IMR-90 (cell line): ENCODE results near the gene CST9L. TPM values are rescaled to one million over a fixed set of nuclear protein-coding genes. Genes with fewer than 3 reads are reported as not detected.

Experiments used
- ATAC-seq: fragments of 200-7000 bp; cut with Tn5 transposase; 2 replicates; pipeline ENCODE4 v1.9.1; 2020; ENCODE audit warnings: low read depth, mild to moderate bottlenecking, moderate library complexity
- BruUV-seq: library from RNA; stranded (reverse); fragments of 400-500 nt; replicated peaks from 2 replicates; lab custom pipeline; 2021; lab: Mats Ljungman, UMichigan
- CTCF ChIA-PET: fragments of 300-600 bp; formaldehyde crosslinking; extraction: SDS; loops from one replicate; lab custom pipeline; 2021; ENCODE audit warnings: antibody characterized with exemption; lab: Yijun Ruan, JAX
- POLR2A ChIA-PET: fragments of 300-600 bp; sonication (Branson Sonifier 250); formaldehyde crosslinking; loops from one replicate; lab custom pipeline; 2022; ENCODE audit warnings: antibody characterized with exemption; ENCODE audit not compliant: unreplicated experiment; lab: Charles Lee
- DNase-seq: peaks from one replicate; pipeline ENCODE4 v3.0.0; 2013
- H2AFZ ChIP-seq: replicated peaks from 2 replicates; pipeline ENCODE3; 2013; ENCODE audit warnings: low read length, mild to moderate bottlenecking; ENCODE audit not compliant: poor library complexity
- H2AK5ac ChIP-seq: 2 replicates; pipeline ENCODE4 v1.6.1; 2013; ENCODE audit warnings: low read depth, low read length, inconsistent platforms
- H2AK9ac ChIP-seq: replicated peaks from 2 replicates; pipeline ENCODE3; 2013; ENCODE audit warnings: mild to moderate bottlenecking, low read depth, low read length, moderate library complexity; ENCODE audit not compliant: poor library complexity
- H2BK120ac ChIP-seq: 2 replicates; pipeline ENCODE4 v1.6.1; 2013; ENCODE audit warnings: low read depth, low read length, inconsistent platforms
- H2BK15ac ChIP-seq: 3 replicates; pipeline ENCODE4 v1.6.1; 2013; ENCODE audit warnings: low read depth, low read length, inconsistent platforms
- H2BK20ac ChIP-seq: 2 replicates; pipeline ENCODE4 v1.6.1; 2013; ENCODE audit warnings: low read depth, mild to moderate bottlenecking, inconsistent platforms, low read length, moderate library complexity
- H2BK5ac ChIP-seq: 2 replicates; pipeline ENCODE4 v1.6.1; 2013; ENCODE audit warnings: mild to moderate bottlenecking, low read depth, low read length, inconsistent platforms; ENCODE audit not compliant: poor library complexity, severe bottlenecking
- H3K14ac ChIP-seq: replicated peaks from 2 replicates; pipeline ENCODE4 v1.6.1; 2013; ENCODE audit warnings: low read depth, low read length, inconsistent platforms
- H3K18ac ChIP-seq: 2 replicates; pipeline ENCODE4 v1.6.1; 2013; ENCODE audit warnings: low read depth, low read length, control low read depth
- H3K23ac ChIP-seq: 2 replicates; pipeline ENCODE4 v1.6.1; 2013; ENCODE audit warnings: low read depth, low read length, inconsistent platforms
- H3K27ac ChIP-seq: 2 replicates; pipeline ENCODE4 v1.5.1; 2013; ENCODE audit warnings: mild to moderate bottlenecking, control low read depth, low read length; ENCODE audit not compliant: insufficient read depth
- H3K27me3 ChIP-seq: 2 replicates; pipeline ENCODE4 v1.6.1; 2013; ENCODE audit warnings: low read length; ENCODE audit not compliant: control insufficient read depth, insufficient read depth
- H3K36me3 ChIP-seq: 2 replicates; pipeline ENCODE4 v1.6.1; 2013; ENCODE audit warnings: low read length, mixed read lengths; ENCODE audit not compliant: control insufficient read depth, insufficient read depth
- H3K4ac ChIP-seq: 2 replicates; pipeline ENCODE4 v1.6.1; 2013; ENCODE audit warnings: low read depth, low read length, inconsistent platforms
- H3K4me1 ChIP-seq: 2 replicates; pipeline ENCODE4 v1.6.1; 2013; ENCODE audit warnings: low read length, mixed read lengths; ENCODE audit not compliant: control insufficient read depth, insufficient read depth
- H3K4me2 ChIP-seq: 2 replicates; pipeline ENCODE4 v1.6.1; 2013; ENCODE audit warnings: low read depth, mild to moderate bottlenecking, control low read depth, low read length, moderate library complexity
- H3K4me3 ChIP-seq: 2 replicates; pipeline ENCODE4 v1.5.1; 2013; ENCODE audit warnings: low read depth, mild to moderate bottlenecking, control low read depth, low read length, moderate library complexity; ENCODE audit not compliant: insufficient read depth
- H3K56ac ChIP-seq: 2 replicates; pipeline ENCODE4 v1.6.1; 2013; ENCODE audit warnings: low read length, inconsistent platforms; ENCODE audit not compliant: insufficient read depth; ENCODE audit errors: extremely low read depth
- H3K79me1 ChIP-seq, 2 experiments: 2 replicates each; pipeline ENCODE4 v1.6.1; 2013; ENCODE audit warnings: low read length in 2 of 2, inconsistent platforms in 1 of 2, low read depth in 1 of 2
- H3K9ac ChIP-seq: 2 replicates; pipeline ENCODE4 v1.6.1; 2013; ENCODE audit warnings: low read depth, low read length, control low read depth
- H3K9me1 ChIP-seq: 2 replicates; pipeline ENCODE4 v1.6.1; 2013; ENCODE audit warnings: low read length, inconsistent platforms; ENCODE audit not compliant: insufficient read depth
- H3K9me3 ChIP-seq: 2 replicates; pipeline ENCODE4 v1.6.1; 2013; ENCODE audit warnings: low read length; ENCODE audit not compliant: control insufficient read depth, insufficient read depth
- H4K20me1 ChIP-seq: 2 replicates; pipeline ENCODE4 v1.6.1; 2013; ENCODE audit warnings: low read length, inconsistent platforms; ENCODE audit not compliant: insufficient read depth
- H4K5ac ChIP-seq: 2 replicates; pipeline ENCODE4 v1.6.1; 2013; ENCODE audit warnings: mild to moderate bottlenecking, low read depth, low read length, control low read depth
- H4K8ac ChIP-seq, 2 experiments: 2 replicates each; pipeline ENCODE4 v1.6.1; 2013; ENCODE audit warnings: low read depth in 2 of 2, low read length in 2 of 2, control low read depth in 1 of 2, inconsistent platforms in 1 of 2
- H4K91ac ChIP-seq: 2 replicates; pipeline ENCODE4 v1.6.1; 2013; ENCODE audit warnings: low read depth, low read length, inconsistent platforms; ENCODE audit not compliant: insufficient read depth
- FOS ChIP-seq: fragments of 150-350 bp; IDR thresholded peaks from 2 replicates; pipeline ENCODE4 v1.6.1; 2016; ENCODE audit warnings: low read depth, low read length
- POLR2A ChIP-seq: IDR thresholded peaks from 2 replicates; pipeline ENCODE4 v1.6.1; 2012; ENCODE audit warnings: mild to moderate bottlenecking, low read depth, low read length
- RFX5 ChIP-seq: IDR thresholded peaks from 2 replicates; pipeline ENCODE4 v1.8.0; 2012; ENCODE audit warnings: low read depth, mild to moderate bottlenecking, low read length, moderate library complexity
- SMC3 ChIP-seq: fragments of 150-350 bp; IDR thresholded peaks from 2 replicates; pipeline ENCODE4 v1.6.1; 2016; ENCODE audit warnings: low read depth, mild to moderate bottlenecking, antibody characterized with exemption, low read length, moderate library complexity
- WGBS, 2 experiments: methylation state at CpG; one replicate each; pipeline versions ENCODE4 v1.1.5 to v1.1.7; 2013; ENCODE audit warnings: missing lambda C conversion rate in 2 of 2; ENCODE audit not compliant: insufficient read length in 1 of 2; ENCODE audit errors: extremely low coverage in 2 of 2; 5-methylcytosine and 5-hydroxymethylcytosine counted together
- dilution Hi-C: fragments of 300-500 bp; cut with HindIII; formaldehyde crosslinking; loops from one replicate; pipeline ENCODE4 v1.14.3; 2018; ENCODE audit warnings: low sequenced_read_pairs; ENCODE audit not compliant: unreplicated experiment
- in situ Hi-C: fragments of 300-500 bp; cut with MboI; formaldehyde crosslinking; loops from 3 replicates; pipeline ENCODE4 v1.14.3; 2019; ENCODE audit warnings: low sequenced_read_pairs, inconsistent platforms, mixed read lengths
- intact Hi-C: fragments of 100-400 bp; cut with micrococcal nuclease; formaldehyde crosslinking; loops from 2 replicates; pipeline ENCODE4 v1.10.0; 2022
- polyA plus RNA-seq, 3 experiments: library from polyadenylated mRNA; depleted of rRNA; stranded (reverse); fragments of >200 nt; gene quantifications; 2 replicates each; pipeline ENCODE4 v1.2.3, GENCODE V29; 2012; ENCODE audit warnings: low replicate concordance in 1 of 3
- total RNA-seq: library from RNA; depleted of rRNA; stranded (reverse); fragments of >200 nt; gene quantifications from 2 replicates; pipeline ENCODE4 v1.2.3, GENCODE V29; 2012
- TF ChIP-seq, protein P1 (sequence below): fragments of 150-350 bp; IDR thresholded peaks from 2 replicates; pipeline ENCODE4 v1.6.1; 2016; ENCODE audit warnings: low read depth, mild to moderate bottlenecking, low read length, moderate library complexity, borderline replicate concordance

The CST9L gene
- total and polyA plus RNA-seq, 2 of the 4 experiments (the other 2 are of a cell fraction), result not detected

DNA sequence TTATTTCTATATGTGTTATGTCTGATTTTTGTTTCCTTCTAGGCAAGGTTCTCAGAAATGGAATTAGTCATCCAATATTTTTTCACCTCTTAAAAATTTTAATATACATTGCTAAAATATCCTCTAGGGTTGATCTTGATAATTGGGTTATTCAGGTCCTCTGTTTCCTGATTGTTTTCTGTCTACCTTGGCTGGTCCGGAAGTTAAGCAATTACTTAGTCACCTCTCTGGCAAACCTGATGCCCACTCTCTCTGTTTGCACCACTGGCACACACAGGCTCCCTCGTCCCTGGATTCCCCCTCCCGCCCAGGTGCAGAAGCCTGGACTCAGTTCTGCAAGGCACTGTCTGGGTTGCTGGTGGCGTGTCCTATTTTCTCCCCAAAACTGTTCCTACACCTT is 27.7 kb downstream of the CST9L start:
- Histone ChIP-seq H4K8ac (no peak overlapping the region), H3K4me2 (no peak overlapping the region), H4K91ac (no peak overlapping the region), H3K18ac (no peak overlapping the region), H3K4me3 (no peak overlapping the region), H3K4me1 (no peaks in the 10 kb centered on the region), H2BK15ac (no peak overlapping the region), H2BK5ac (no peak overlapping the region), H2BK120ac (no peak overlapping the region), H2AK5ac (no peak overlapping the region), H3K9me3 (no peaks in the 10 kb centered on the region), H4K5ac (no peak overlapping the region), H3K56ac (no peak overlapping the region), H3K79me1 (no peaks in the 10 kb centered on the region), H3K4ac (no peak overlapping the region), H3K9me1 (no peaks in the 10 kb centered on the region; the same call in 1 of the 2 replicates), H4K20me1 (no peaks in the 10 kb centered on the region), H2BK20ac (no peak overlapping the region), H3K27ac (no peak overlapping the region), H2AK9ac (no peak overlapping the region), H3K9ac (no peak overlapping the region), H3K27me3 (no peaks in the 10 kb centered on the region), H3K36me3 (no peaks in the 10 kb centered on the region), H3K14ac (no peak overlapping the region), H2AFZ (no peak overlapping the region), H3K23ac (no peak overlapping the region)
- CTCF ChIA-PET, result no interaction called here
- ATAC-seq (no peak), DNase-seq (no peak)
- intact Hi-C loops (no loop called here), in situ Hi-C loops (no loop called here), dilution Hi-C loops (no loop called here)
- no peak for TF ChIP-seq SMC3
- TF ChIP-seq POLR2A, result no peak
- no peak for TF ChIP-seq FOS
- TF ChIP-seq RFX5, result no peak
- TF ChIP-seq, protein P1, sequence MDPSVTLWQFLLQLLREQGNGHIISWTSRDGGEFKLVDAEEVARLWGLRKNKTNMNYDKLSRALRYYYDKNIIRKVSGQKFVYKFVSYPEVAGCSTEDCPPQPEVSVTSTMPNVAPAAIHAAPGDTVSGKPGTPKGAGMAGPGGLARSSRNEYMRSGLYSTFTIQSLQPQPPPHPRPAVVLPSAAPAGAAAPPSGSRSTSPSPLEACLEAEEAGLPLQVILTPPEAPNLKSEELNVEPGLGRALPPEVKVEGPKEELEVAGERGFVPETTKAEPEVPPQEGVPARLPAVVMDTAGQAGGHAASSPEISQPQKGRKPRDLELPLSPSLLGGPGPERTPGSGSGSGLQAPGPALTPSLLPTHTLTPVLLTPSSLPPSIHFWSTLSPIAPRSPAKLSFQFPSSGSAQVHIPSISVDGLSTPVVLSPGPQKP, result no peak
- POLR2A ChIA-PET, result no interaction called here
- WGBS, 2 experiments, result 40% methylated on average over 1 of the region's 4 CpGs; no CpG with 5 or more reads in 1 of the 2 experiments
- no TSS peak for BruUV-seq
